HUES48 (cell line): Measurements from ENCODE around the gene DPP10.
"Not testable (repeated sequence)": the region's sequence is repeated elsewhere in the genome, so short reads cannot be mapped to it uniquely, and the experiment has no call there.

Experiments used
- H3K27ac ChIP-seq: one replicate; pipeline ENCODE4 v1.7.0; 2013; ENCODE audit warnings: low read depth, low read length, inconsistent platforms
- H3K27me3 ChIP-seq: 2 replicates; pipeline ENCODE4 v1.6.1; 2013; ENCODE audit warnings: mild to moderate bottlenecking, low read length; ENCODE audit not compliant: control insufficient read depth, insufficient read depth
- H3K36me3 ChIP-seq: 2 replicates; pipeline ENCODE4 v1.6.1; 2013; ENCODE audit warnings: low read length; ENCODE audit not compliant: control insufficient read depth, insufficient read depth
- H3K4me1 ChIP-seq: 2 replicates; pipeline ENCODE4 v1.6.1; 2013; ENCODE audit warnings: mild to moderate bottlenecking, low read length; ENCODE audit not compliant: control insufficient read depth, insufficient read depth
- H3K4me3 ChIP-seq: 2 replicates; pipeline ENCODE4 v1.5.1; 2013; ENCODE audit warnings: mild to moderate bottlenecking, low read depth, low read length
- H3K9ac ChIP-seq: 2 replicates; pipeline ENCODE4 v1.6.1; 2013; ENCODE audit warnings: mild to moderate bottlenecking, low read depth, low read length, moderate library complexity
- H3K9me3 ChIP-seq: 2 replicates; pipeline ENCODE4 v1.6.1; 2013; ENCODE audit warnings: low read length; ENCODE audit not compliant: control insufficient read depth, insufficient read depth

The DPP10 gene

GRCh38 chr2:114940785-114941458 is 498.5 kb downstream of the DPP10 start:
- Histone ChIP-seq H3K9ac (no peak overlapping the region), H3K9me3 (no peaks in the 10 kb centered on the region), H3K36me3 (no peaks in the 10 kb centered on the region), H3K4me1 (no peaks in the 10 kb centered on the region), H3K4me3 (no peak overlapping the region), H3K27me3 (no peaks in the 10 kb centered on the region), H3K27ac (no peak overlapping the region)

DNA sequence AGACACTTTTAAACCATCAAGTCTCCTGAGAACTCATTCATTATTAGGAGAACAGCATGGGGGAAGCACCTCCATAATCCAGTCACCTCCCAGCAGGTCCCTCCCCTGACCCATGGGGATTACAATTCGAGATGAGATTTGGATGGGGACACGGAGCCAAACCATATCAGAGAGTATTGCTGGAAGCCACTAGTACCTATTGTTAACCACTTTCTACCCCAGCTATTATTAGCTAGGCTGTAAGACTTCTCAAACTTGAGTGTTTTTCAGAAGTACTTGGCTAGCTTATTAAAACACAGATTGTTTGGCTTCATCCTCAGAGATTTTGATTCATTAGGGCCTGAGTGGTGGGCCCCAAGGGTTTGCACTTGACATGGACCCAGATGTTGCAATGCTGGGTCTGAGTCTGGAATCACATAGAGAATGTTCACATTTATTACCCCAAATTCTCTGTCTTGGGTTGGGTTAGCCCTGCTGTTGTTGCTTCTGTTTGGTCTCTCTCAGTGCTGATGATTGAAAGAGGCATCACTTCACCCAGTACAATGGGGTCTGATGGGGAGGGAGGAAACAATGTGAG is 506.9 kb downstream of the DPP10 start:
- H3K27ac ChIP-seq = no peak overlapping the region
- H3K4me1 ChIP-seq = no peaks in the 10 kb centered on the region
- no peaks in the 10 kb centered on the region for H3K9me3 ChIP-seq
- no peak overlapping the region for H3K9ac ChIP-seq
- H3K36me3 ChIP-seq = no peaks in the 10 kb centered on the region
- no peak overlapping the region for H3K4me3 ChIP-seq
- no peaks in the 10 kb centered on the region for H3K27me3 ChIP-seq

DNA sequence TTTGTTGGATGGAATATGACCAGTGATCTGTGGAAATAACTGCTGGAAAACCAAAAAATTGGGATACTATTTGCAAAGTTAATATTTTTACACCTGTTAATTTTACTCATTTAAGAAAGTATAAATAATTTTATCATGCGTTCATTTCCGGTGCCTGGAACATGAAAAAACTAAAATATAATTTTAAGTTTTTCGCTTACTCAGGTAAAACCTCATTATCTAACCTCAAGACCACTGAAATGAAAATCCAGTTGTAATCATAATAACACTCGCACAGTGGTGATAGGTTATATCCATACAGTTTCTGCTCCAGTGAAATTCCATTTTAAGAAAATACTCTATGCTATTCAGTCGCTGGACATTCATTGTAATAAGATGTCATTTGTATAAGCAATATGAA is 517.9 kb downstream of the DPP10 start:
- Histone ChIP-seq H3K4me1 (no peaks in the 10 kb centered on the region), H3K27ac (no peak overlapping the region), H3K36me3 (no peaks in the 10 kb centered on the region), H3K4me3 (no peak overlapping the region), H3K9me3 (peaks cover 14% of the 10 kb centered on the region; the same call in 1 of the 2 replicates), H3K27me3 (no peaks in the 10 kb centered on the region), H3K9ac (no peak overlapping the region)

DNA sequence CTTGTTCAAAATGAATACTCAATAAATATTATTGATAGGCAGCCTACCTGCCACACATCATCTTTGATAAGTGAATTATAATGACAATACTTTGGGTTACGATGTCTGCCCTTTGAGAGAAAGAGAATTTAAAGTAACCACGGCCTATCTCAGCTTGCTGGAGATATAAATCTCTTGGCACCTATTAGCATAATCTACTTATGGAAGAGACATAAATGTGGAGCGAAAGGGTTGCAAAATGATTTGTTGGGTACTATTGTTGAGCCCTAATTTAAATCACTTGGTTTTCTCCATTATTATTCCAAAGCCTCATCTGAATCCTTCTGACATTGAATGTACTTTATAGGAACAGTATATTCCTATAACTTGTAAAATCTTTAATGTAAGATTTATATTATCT is 520.1 kb downstream of the DPP10 start:
- Histone ChIP-seq H3K4me3 (no peak overlapping the region), H3K36me3 (no peaks in the 10 kb centered on the region), H3K9ac (no peak overlapping the region), H3K27ac (no peak overlapping the region), H3K4me1 (no peaks in the 10 kb centered on the region), H3K27me3 (no peaks in the 10 kb centered on the region), H3K9me3 (no peaks in the 10 kb centered on the region)

DNA sequence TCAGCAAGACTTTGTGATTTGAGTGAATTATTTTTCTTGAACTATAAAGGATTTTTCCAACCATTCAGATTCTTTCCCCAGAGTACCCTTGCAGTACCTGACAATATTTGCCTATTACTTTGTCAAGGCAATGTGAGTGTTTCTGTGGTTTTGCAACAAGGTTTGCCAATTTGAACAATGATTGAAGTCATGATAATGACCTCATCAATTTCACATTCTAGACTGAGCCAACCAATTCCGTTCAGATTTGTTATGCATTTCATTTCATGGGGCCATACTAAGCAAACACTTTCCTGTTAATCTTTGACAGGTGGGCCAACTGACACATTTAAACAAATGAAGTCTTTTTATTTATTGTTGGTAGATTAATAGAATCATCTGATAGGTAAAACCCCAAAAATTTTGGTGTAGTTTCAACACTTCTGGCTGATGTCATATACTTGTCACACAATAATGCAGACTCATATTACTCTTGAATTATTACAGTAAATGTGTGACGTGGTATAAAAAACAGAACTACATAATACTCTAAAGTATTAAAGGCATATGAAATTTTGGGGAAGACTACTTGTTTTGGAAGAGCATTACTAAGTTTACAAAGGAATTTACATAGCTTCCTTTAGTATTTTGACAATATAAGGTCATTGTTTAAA is 526.4 kb downstream of the DPP10 start:
- Histone ChIP-seq H3K4me3 (no peak overlapping the region), H3K36me3 (no peaks in the 10 kb centered on the region), H3K27ac (no peak overlapping the region), H3K9me3 (no peaks in the 10 kb centered on the region), H3K4me1 (no peaks in the 10 kb centered on the region), H3K9ac (no peak overlapping the region), H3K27me3 (no peaks in the 10 kb centered on the region)

DNA sequence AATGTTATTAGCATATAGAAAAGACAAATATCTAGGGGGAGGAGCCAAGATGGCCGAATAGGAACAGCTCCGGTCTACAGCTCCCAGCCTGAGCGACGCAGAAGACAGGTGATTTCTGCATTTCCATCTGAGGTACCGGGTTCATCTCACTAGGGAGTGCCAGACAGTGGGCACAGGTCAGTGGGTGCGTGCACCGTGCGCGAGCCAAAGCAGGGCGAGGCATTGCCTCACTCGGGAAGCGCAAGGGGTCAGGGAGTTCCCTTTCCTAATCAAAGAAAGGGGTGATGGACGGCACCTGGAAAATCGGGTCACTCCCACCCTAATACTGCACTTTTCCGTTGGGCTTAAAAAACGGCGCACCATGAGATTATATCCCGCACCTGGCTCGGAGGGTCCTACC is 561.9 kb downstream of the DPP10 start:
- not testable (repeated sequence) for H3K9me3 ChIP-seq, H3K27me3 ChIP-seq, H3K4me1 ChIP-seq, H3K27ac ChIP-seq, H3K9ac ChIP-seq, H3K4me3 ChIP-seq, H3K36me3 ChIP-seq

- no peak overlapping the region for H3K4me3 ChIP-seq
- H3K4me1 ChIP-seq = no peaks in the 10 kb centered on the region
- H3K9ac ChIP-seq = no peak overlapping the region
- H3K27ac ChIP-seq = no peak overlapping the region
- H3K27me3 ChIP-seq = no peaks in the 10 kb centered on the region
- H3K9me3 ChIP-seq = no peaks in the 10 kb centered on the region
- no peaks in the 10 kb centered on the region for H3K36me3 ChIP-seq
These were observed 569.3 kb downstream of the DPP10 start for GRCh38 chr2:115011721-115012120.

DNA sequence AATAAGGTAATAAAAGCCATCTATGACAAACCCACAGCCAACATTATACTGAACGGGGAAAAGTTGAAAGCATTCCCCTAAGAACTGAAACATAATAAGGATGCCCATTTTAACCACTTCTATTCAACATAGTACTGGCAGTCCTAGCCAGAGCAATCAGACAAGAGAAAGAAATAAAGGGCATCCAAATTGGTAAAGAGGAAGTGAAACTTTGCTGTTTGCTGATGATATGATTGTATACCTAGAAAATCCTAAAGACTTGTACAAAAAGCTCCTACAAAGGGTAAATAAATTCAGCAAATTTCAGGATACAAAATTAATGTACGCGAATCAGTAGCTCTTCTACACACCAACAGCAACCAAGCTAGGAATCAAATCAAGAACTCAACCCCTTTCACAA is 579.6 kb downstream of the DPP10 start:
- H3K9me3 ChIP-seq, H3K27ac ChIP-seq: not testable (repeated sequence)

GRCh38 chr2:115034801-115035200 is 592.4 kb downstream of the DPP10 start:
- H3K9me3 ChIP-seq = no peaks in the 10 kb centered on the region
- H3K27ac ChIP-seq = no peak overlapping the region
- no peak overlapping the region for H3K9ac ChIP-seq
- H3K36me3 ChIP-seq = no peaks in the 10 kb centered on the region
- H3K4me1 ChIP-seq = peaks cover 15% of the 10 kb centered on the region
- no peak overlapping the region for H3K4me3 ChIP-seq
- no peaks in the 10 kb centered on the region for H3K27me3 ChIP-seq

More for the DNA sequence above, 579.6 kb downstream of the DPP10 start:
- not testable (repeated sequence) for H3K27me3 ChIP-seq, H3K4me1 ChIP-seq, H3K4me3 ChIP-seq, H3K36me3 ChIP-seq, H3K9ac ChIP-seq

GRCh38 chr2:115036818-115037217 is 594.4 kb downstream of the DPP10 start:
- Histone ChIP-seq H3K27me3 (no peaks in the 10 kb centered on the region), H3K4me1 (peaks cover 15% of the 10 kb centered on the region), H3K27ac (peak overlapping the region; percentile 17), H3K9ac (no peak overlapping the region), H3K36me3 (no peaks in the 10 kb centered on the region), H3K4me3 (no peak overlapping the region), H3K9me3 (no peaks in the 10 kb centered on the region)

- Histone ChIP-seq H3K4me3 (no peak overlapping the region), H3K27ac (no peak overlapping the region), H3K27me3 (no peaks in the 10 kb centered on the region), H3K36me3 (no peaks in the 10 kb centered on the region), H3K4me1 (no peaks in the 10 kb centered on the region), H3K9me3 (no peaks in the 10 kb centered on the region), H3K9ac (no peak overlapping the region)
These were observed 615.0 kb downstream of the DPP10 start for GRCh38 chr2:115057473-115057872.
